Prostate gland (tissue), 1 donor: ENCODE measurements around the gene WNK1.

ENCODE experiments used
- POLR2A ChIP-seq: fragments of 450-650 bp; IDR thresholded peaks from one replicate; pipeline ENCODE4 v1.6.1; 2016; ENCODE audit warnings: antibody characterized with exemption, mild to moderate bottlenecking
- POLR2AphosphoS5 ChIP-seq: sonication (generic); formaldehyde crosslinking; IDR thresholded peaks from one replicate; pipeline ENCODE4 v1.6.1; 2017; ENCODE audit warnings: antibody characterized with exemption

GRCh38 chr12:846421-846820 lies 94.0 kb downstream of the WNK1 start:
- TF ChIP-seq POLR2A, result no peak
- no peak for TF ChIP-seq POLR2AphosphoS5
